Mesendoderm (in vitro differentiated cells): ENCODE measurements around the gene ITGB7.

ENCODE experiments used
- DNase-seq: peaks from one replicate; pipeline ENCODE4 v3.0.0; 2013
- H2AK5ac ChIP-seq: 2 replicates; pipeline ENCODE4 v1.6.1; 2013; ENCODE audit warnings: low read length, inconsistent platforms
- H2BK120ac ChIP-seq: 2 replicates; pipeline ENCODE4 v1.6.1; 2013; ENCODE audit warnings: low read depth, mild to moderate bottlenecking, low read length, moderate library complexity, mixed read lengths
- H2BK15ac ChIP-seq: replicated peaks from 2 replicates; pipeline ENCODE4 v1.6.1; 2013; ENCODE audit warnings: low read depth, mild to moderate bottlenecking, moderate library complexity
- H2BK5ac ChIP-seq: 2 replicates; pipeline ENCODE4 v1.6.1; 2013; ENCODE audit warnings: low read length, inconsistent platforms
- H3K18ac ChIP-seq: 2 replicates; pipeline ENCODE4 v1.6.1; 2013; ENCODE audit warnings: mild to moderate bottlenecking, low read length, mixed read lengths
- H3K23ac ChIP-seq: one replicate; pipeline ENCODE4 v1.6.1; 2013; ENCODE audit warnings: low read length
- H3K27ac ChIP-seq: 2 replicates; pipeline ENCODE4 v1.5.1; 2013; ENCODE audit warnings: low read depth, mild to moderate bottlenecking, inconsistent platforms, low read length, moderate library complexity
- H3K27me3 ChIP-seq: 2 replicates; pipeline ENCODE4 v1.6.1; 2013; ENCODE audit warnings: low read length, control low read depth, mild to moderate bottlenecking, inconsistent platforms; ENCODE audit not compliant: insufficient read depth, poor library complexity
- H3K36me3 ChIP-seq: 2 replicates; pipeline ENCODE4 v1.6.1; 2013; ENCODE audit warnings: low read length, inconsistent platforms; ENCODE audit not compliant: control insufficient read depth, insufficient read depth
- H3K4ac ChIP-seq: one replicate; pipeline ENCODE4 v1.6.1; 2013; ENCODE audit warnings: low read depth, mild to moderate bottlenecking, low read length, moderate library complexity
- H3K4me1 ChIP-seq: 2 replicates; pipeline ENCODE4 v1.6.1; 2013; ENCODE audit warnings: low read depth, low read length, inconsistent platforms; ENCODE audit not compliant: control insufficient read depth
- H3K4me2 ChIP-seq: 2 replicates; pipeline ENCODE4 v1.6.1; 2013; ENCODE audit warnings: low read length
- H3K4me3 ChIP-seq: 2 replicates; pipeline ENCODE4 v1.5.1; 2013; ENCODE audit warnings: mild to moderate bottlenecking, low read length
- H3K56ac ChIP-seq: one replicate; pipeline ENCODE4 v1.6.1; 2013; ENCODE audit warnings: low read length
- H3K79me1 ChIP-seq: 2 replicates; pipeline ENCODE4 v1.6.1; 2013; ENCODE audit warnings: low read length, inconsistent platforms
- H3K79me2 ChIP-seq: 2 replicates; pipeline ENCODE4 v1.6.1; 2013; ENCODE audit warnings: mild to moderate bottlenecking, low read length; ENCODE audit not compliant: control insufficient read depth, insufficient read depth
- H3K9ac ChIP-seq: 2 replicates; pipeline ENCODE4 v1.6.1; 2013; ENCODE audit warnings: low read length, inconsistent platforms
- H4K5ac ChIP-seq: one replicate; pipeline ENCODE4 v1.6.1; 2013; ENCODE audit warnings: low read length
- H4K8ac ChIP-seq: one replicate; pipeline ENCODE4 v1.6.1; 2013; ENCODE audit warnings: low read depth, mild to moderate bottlenecking, control low read depth, low read length, moderate library complexity
- WGBS: extraction: QIAGEN DNeasy Blood & Tissue Kit; methylation state at CpG from one replicate; pipeline ENCODE4 v1.1.7; 2013; ENCODE audit warnings: low lambda C conversion rate, missing lambda C conversion rate; ENCODE audit not compliant: insufficient coverage; ENCODE audit errors: extremely low coverage; 5-methylcytosine and 5-hydroxymethylcytosine counted together

The ITGB7 gene

GRCh38 chr12:53232646-53233461 lies 25.8 kb upstream of the ITGB7 start:
- no peak overlapping the region for H3K18ac ChIP-seq
- peak overlapping the region; percentile 34 for H3K9ac ChIP-seq
- peak overlapping the region; percentile 2 for H3K27ac ChIP-seq
- H3K23ac ChIP-seq: no peak overlapping the region
- no peak overlapping the region for H2AK5ac ChIP-seq
- H3K79me1 ChIP-seq: peaks cover 8% of the 10 kb centered on the region
- H3K4ac ChIP-seq: no peak overlapping the region
- H3K4me3 ChIP-seq: no peak overlapping the region
- no peak overlapping the region for H4K8ac ChIP-seq
- H3K79me2 ChIP-seq: no peaks in the 10 kb centered on the region
- peak overlapping the region; percentile 79 for H3K56ac ChIP-seq
- H3K4me1 ChIP-seq: peaks cover 42% of the 10 kb centered on the region
- no peak overlapping the region for H2BK120ac ChIP-seq
- peak overlapping the region; percentile 1 for H2BK5ac ChIP-seq
- peak; percentile 70 for DNase-seq
- no CpG with 5 or more reads among the region's 11 CpGs for WGBS
- H3K4me2 ChIP-seq: peak overlapping the region; percentile 44
- H2BK15ac ChIP-seq: no peak overlapping the region
- no peak overlapping the region for H4K5ac ChIP-seq
- H3K27me3 ChIP-seq: no peaks in the 10 kb centered on the region
- H3K36me3 ChIP-seq: no peaks in the 10 kb centered on the region

GRCh38 chr12:53231921-53232645 lies 25.0 kb upstream of the ITGB7 start, which contains the start of gene RARG:
RARG (minus strand) TSS chr12:53232209; CDS start chr12:53227545, 4,664 bp downstream.
- Histone ChIP-seq H2AK5ac (peak within 1 kb of the TSS; percentile 92), H3K18ac (peak within 1 kb of the TSS; percentile 46), H3K27me3 (no peaks in the 10 kb centered on the region), H3K4me2 (peak within 1 kb of the TSS; percentile 95), H4K8ac (no peak within 1 kb of the TSS), H3K9ac (peak within 1 kb of the TSS; percentile 94), H3K79me1 (peaks cover 8% of the 10 kb centered on the region), H3K4ac (peak within 1 kb of the TSS; percentile 49), H3K56ac (peak within 1 kb of the TSS; percentile 97), H2BK15ac (no peak within 1 kb of the TSS), H3K36me3 (no peaks in the 10 kb centered on the region), H3K4me3 (peak within 1 kb of the TSS; percentile 77), H3K23ac (peak within 1 kb of the TSS; percentile 99), H2BK5ac (peak within 1 kb of the TSS; percentile 59), H3K79me2 (no peaks in the 10 kb centered on the region), H3K27ac (peak within 1 kb of the TSS; percentile 17), H2BK120ac (peak within 1 kb of the TSS; percentile 23), H4K5ac (no peak within 1 kb of the TSS), H3K4me1 (peaks cover 42% of the 10 kb centered on the region)
- peak; percentile 60 for DNase-seq
- no CpG with 5 or more reads among the region's 44 CpGs for WGBS

DNA sequence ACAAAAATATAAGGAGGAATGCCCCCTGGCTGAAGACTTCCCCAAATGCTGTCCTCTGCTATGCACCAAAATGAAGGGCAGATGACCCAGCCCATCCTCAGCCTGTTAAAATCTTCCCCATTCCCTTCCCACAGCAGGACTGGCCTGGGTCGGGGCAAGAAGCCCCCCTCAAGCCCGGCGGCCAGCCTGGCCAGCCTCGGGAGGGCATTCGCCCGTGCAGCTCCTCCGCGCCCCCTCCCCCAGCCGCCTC lies 24.5 kb upstream of the ITGB7 start:
- Histone ChIP-seq H4K8ac (no peak overlapping the region), H2AK5ac (no peak overlapping the region), H2BK15ac (no peak overlapping the region), H3K23ac (no peak overlapping the region), H3K56ac (peak overlapping the region; percentile 97), H3K79me2 (no peaks in the 10 kb centered on the region), H3K36me3 (no peaks in the 10 kb centered on the region), H3K4me1 (peaks cover 41% of the 10 kb centered on the region), H3K79me1 (peaks cover 8% of the 10 kb centered on the region), H2BK120ac (peak overlapping the region; percentile 23), H3K27ac (peak overlapping the region; percentile 17), H3K27me3 (no peaks in the 10 kb centered on the region), H4K5ac (no peak overlapping the region), H3K4me3 (peak overlapping the region; percentile 77), H3K18ac (peak overlapping the region; percentile 46), H3K9ac (peak overlapping the region; percentile 94), H3K4ac (peak overlapping the region; percentile 49), H2BK5ac (peak overlapping the region; percentile 59), H3K4me2 (peak overlapping the region; percentile 95)
- DNase-seq: peak; percentile 64
- no CpG with 5 or more reads among the region's 9 CpGs for WGBS

- Histone ChIP-seq H3K27ac (no peak overlapping the region), H3K79me2 (no peaks in the 10 kb centered on the region)
Observed at GRCh38 chr12:53230108-53230845, 23.2 kb upstream of the ITGB7 start.

GRCh38 chr12:53229454-53229853 lies 22.4 kb upstream of the ITGB7 start:
- Histone ChIP-seq H4K5ac (no peak overlapping the region), H3K79me2 (no peaks in the 10 kb centered on the region), H3K56ac (no peak overlapping the region), H3K79me1 (peaks cover 8% of the 10 kb centered on the region), H2BK120ac (no peak overlapping the region), H3K4me2 (no peak overlapping the region), H2BK15ac (no peak overlapping the region), H3K4me3 (no peak overlapping the region), H2AK5ac (no peak overlapping the region), H3K23ac (no peak overlapping the region), H3K4me1 (peaks cover 29% of the 10 kb centered on the region), H3K27me3 (no peaks in the 10 kb centered on the region), H3K36me3 (no peaks in the 10 kb centered on the region), H3K4ac (no peak overlapping the region), H3K9ac (no peak overlapping the region), H2BK5ac (no peak overlapping the region), H3K27ac (no peak overlapping the region), H4K8ac (no peak overlapping the region), H3K18ac (no peak overlapping the region)
- no CpG with 5 or more reads among the region's 2 CpGs for WGBS
- DNase-seq: no peak

More at GRCh38 chr12:53230108-53230845, 23.2 kb upstream of the ITGB7 start:
- Histone ChIP-seq H3K27me3 (no peaks in the 10 kb centered on the region), H2AK5ac (no peak overlapping the region), H3K4me3 (no peak overlapping the region), H2BK120ac (no peak overlapping the region), H2BK5ac (no peak overlapping the region), H3K18ac (no peak overlapping the region), H3K23ac (no peak overlapping the region), H3K4me2 (no peak overlapping the region), H4K5ac (no peak overlapping the region), H3K56ac (peak overlapping the region; percentile 62), H3K4ac (no peak overlapping the region), H3K9ac (no peak overlapping the region), H3K4me1 (peaks cover 31% of the 10 kb centered on the region), H3K36me3 (no peaks in the 10 kb centered on the region), H4K8ac (no peak overlapping the region), H2BK15ac (no peak overlapping the region), H3K79me1 (peaks cover 8% of the 10 kb centered on the region)
- WGBS: no CpG with 5 or more reads among the region's 10 CpGs
- DNase-seq: no peak
